HCT116 (cell line): ENCODE data around the gene TARBP2.

ENCODE experiments used
- EZH2phosphoT487 ChIP-seq: fragments of 200-600 bp; IDR thresholded peaks from 2 replicates; pipeline ENCODE4 v1.6.1; 2018; ENCODE audit warnings: antibody characterized with exemption, borderline replicate concordance
- JUND ChIP-seq: IDR thresholded peaks from 2 replicates; pipeline ENCODE4 v1.6.1; 2012
- POLR2A ChIP-seq: IDR thresholded peaks from 2 replicates; pipeline ENCODE4 v1.7.0; 2011; ENCODE audit warnings: borderline replicate concordance; ENCODE audit not compliant: insufficient read depth, insufficient read length; ENCODE audit errors: extremely low read depth
- POLR2AphosphoS5 ChIP-seq: IDR thresholded peaks from 2 replicates; pipeline ENCODE4 v1.6.1; 2011; ENCODE audit warnings: mild to moderate bottlenecking, low read depth, low read length, moderate library complexity
- RAD21 ChIP-seq: IDR thresholded peaks from 2 replicates; pipeline ENCODE4 v1.6.1; 2012; ENCODE audit warnings: low read depth, mild to moderate bottlenecking
- SRF ChIP-seq: IDR thresholded peaks from 2 replicates; pipeline ENCODE4 v1.6.1; 2012; ENCODE audit warnings: low read depth
- TCF7L2 ChIP-seq: IDR thresholded peaks from 2 replicates; pipeline ENCODE4 v1.7.0; 2011; ENCODE audit warnings: borderline replicate concordance, inconsistent platforms; ENCODE audit not compliant: insufficient read depth, insufficient read length; ENCODE audit errors: extremely low read depth
- YY1 ChIP-seq: IDR thresholded peaks from 2 replicates; pipeline ENCODE4 v1.6.1; 2011; ENCODE audit warnings: low read length, low read depth, moderate library complexity, mild to moderate bottlenecking; ENCODE audit not compliant: insufficient replicate concordance; ENCODE audit errors: extremely low read depth
- ZNF274 ChIP-seq: fragments of 200-500 bp; sonication (Bioruptor generic); IDR thresholded peaks from 2 replicates; pipeline ENCODE4 v1.6.1; 2014; ENCODE audit warnings: mild to moderate bottlenecking, low read depth, low read length, inconsistent platforms
- TF ChIP-seq, protein P1 (sequence below): IDR thresholded peaks from 2 replicates; pipeline ENCODE4 v1.6.1; 2012; ENCODE audit warnings: low read depth
- TF ChIP-seq, protein P2 (sequence below), 3 experiments: fragments of 200-600 bp in 1 of 3; sonication (generic) in 1 of 3; IDR thresholded peaks in 2 of 3; conservative IDR thresholded peaks in 1 of 3; 2 replicates each; pipeline ENCODE4 v1.5.1; 2012 to 2017; ENCODE audit warnings: low read depth in 2 of 3, low read length in 2 of 3, antibody characterized with exemption in 1 of 3, borderline replicate concordance in 1 of 3, control low read depth in 1 of 3, mild to moderate bottlenecking in 1 of 3, mixed read lengths in 1 of 3, mixed run types in 1 of 3, moderate library complexity in 1 of 3; ENCODE audit not compliant: insufficient read depth in 1 of 3
- TF ChIP-seq, protein P3 (sequence below): IDR thresholded peaks from 2 replicates; pipeline ENCODE4 v1.6.1; 2012

DNA sequence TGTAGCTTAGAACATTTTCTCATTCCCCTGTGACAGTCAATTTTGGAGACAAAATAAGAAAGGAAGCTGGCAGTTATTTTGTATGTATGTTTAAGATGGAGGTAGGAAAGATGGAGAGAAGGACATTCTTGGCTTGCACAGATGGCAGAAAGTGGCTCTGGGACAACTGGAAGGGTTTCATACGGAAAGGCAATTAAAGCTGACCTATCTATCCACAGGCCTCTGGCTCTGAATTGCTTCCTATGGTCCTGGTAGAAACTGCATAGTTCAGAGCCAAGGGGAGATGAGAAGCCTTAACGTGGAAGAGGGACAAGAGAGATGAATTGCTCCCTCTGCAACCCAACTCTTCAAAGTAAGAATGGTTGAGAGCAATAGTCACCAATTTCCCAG lies 14.2 kb downstream of the TARBP2 start:
- TF ChIP-seq, protein P1, sequence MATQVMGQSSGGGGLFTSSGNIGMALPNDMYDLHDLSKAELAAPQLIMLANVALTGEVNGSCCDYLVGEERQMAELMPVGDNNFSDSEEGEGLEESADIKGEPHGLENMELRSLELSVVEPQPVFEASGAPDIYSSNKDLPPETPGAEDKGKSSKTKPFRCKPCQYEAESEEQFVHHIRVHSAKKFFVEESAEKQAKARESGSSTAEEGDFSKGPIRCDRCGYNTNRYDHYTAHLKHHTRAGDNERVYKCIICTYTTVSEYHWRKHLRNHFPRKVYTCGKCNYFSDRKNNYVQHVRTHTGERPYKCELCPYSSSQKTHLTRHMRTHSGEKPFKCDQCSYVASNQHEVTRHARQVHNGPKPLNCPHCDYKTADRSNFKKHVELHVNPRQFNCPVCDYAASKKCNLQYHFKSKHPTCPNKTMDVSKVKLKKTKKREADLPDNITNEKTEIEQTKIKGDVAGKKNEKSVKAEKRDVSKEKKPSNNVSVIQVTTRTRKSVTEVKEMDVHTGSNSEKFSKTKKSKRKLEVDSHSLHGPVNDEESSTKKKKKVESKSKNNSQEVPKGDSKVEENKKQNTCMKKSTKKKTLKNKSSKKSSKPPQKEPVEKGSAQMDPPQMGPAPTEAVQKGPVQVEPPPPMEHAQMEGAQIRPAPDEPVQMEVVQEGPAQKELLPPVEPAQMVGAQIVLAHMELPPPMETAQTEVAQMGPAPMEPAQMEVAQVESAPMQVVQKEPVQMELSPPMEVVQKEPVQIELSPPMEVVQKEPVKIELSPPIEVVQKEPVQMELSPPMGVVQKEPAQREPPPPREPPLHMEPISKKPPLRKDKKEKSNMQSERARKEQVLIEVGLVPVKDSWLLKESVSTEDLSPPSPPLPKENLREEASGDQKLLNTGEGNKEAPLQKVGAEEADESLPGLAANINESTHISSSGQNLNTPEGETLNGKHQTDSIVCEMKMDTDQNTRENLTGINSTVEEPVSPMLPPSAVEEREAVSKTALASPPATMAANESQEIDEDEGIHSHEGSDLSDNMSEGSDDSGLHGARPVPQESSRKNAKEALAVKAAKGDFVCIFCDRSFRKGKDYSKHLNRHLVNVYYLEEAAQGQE: no peak
- TF ChIP-seq JUND: no peak
- TF ChIP-seq, protein P2, sequence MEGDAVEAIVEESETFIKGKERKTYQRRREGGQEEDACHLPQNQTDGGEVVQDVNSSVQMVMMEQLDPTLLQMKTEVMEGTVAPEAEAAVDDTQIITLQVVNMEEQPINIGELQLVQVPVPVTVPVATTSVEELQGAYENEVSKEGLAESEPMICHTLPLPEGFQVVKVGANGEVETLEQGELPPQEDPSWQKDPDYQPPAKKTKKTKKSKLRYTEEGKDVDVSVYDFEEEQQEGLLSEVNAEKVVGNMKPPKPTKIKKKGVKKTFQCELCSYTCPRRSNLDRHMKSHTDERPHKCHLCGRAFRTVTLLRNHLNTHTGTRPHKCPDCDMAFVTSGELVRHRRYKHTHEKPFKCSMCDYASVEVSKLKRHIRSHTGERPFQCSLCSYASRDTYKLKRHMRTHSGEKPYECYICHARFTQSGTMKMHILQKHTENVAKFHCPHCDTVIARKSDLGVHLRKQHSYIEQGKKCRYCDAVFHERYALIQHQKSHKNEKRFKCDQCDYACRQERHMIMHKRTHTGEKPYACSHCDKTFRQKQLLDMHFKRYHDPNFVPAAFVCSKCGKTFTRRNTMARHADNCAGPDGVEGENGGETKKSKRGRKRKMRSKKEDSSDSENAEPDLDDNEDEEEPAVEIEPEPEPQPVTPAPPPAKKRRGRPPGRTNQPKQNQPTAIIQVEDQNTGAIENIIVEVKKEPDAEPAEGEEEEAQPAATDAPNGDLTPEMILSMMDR (IDR thresholded peaks at IDR 0.05 in 2 of 3, conservative IDR thresholded peaks at IDR 0.05 in 1 of 3; ENCODE audit: borderline replicate concordance in 1 of 3, insufficient read depth in 1 of 3, low read depth in 2 of 3, low read length in 2 of 3): no peak
- TF ChIP-seq POLR2AphosphoS5: no peak
- no peak for TF ChIP-seq POLR2A
- TF ChIP-seq RAD21: no peak
- no peak for TF ChIP-seq ZNF274
- TF ChIP-seq, protein P3, sequence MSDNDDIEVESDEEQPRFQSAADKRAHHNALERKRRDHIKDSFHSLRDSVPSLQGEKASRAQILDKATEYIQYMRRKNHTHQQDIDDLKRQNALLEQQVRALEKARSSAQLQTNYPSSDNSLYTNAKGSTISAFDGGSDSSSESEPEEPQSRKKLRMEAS: no peak
- no peak for TF ChIP-seq YY1
- no peak for TF ChIP-seq SRF
- no peak for TF ChIP-seq TCF7L2
- TF ChIP-seq EZH2phosphoT487: no peak
